Transverse colon (tissue), 3 donors: ENCODE results near the gene TNFRSF8.

Source experiments
- EP300 ChIP-seq: sonication (generic); formaldehyde crosslinking; IDR thresholded peaks from one replicate; pipeline ENCODE4 v1.6.1; 2017; ENCODE audit warnings: antibody characterized with exemption, low read depth
- POLR2A ChIP-seq: fragments of 450-650 bp; IDR thresholded peaks from one replicate; pipeline ENCODE4 v1.6.1; 2016; ENCODE audit warnings: antibody characterized with exemption, mild to moderate bottlenecking, moderate library complexity
- TF ChIP-seq, protein P1 (sequence below), 5 experiments: fragments of 200-600 bp in 3 of 5; fragments of 450-650 bp in 2 of 5; sonication (generic) in 3 of 5; IDR thresholded peaks; 1 replicate in 2 of 5; 2 replicates in 3 of 5; pipeline ENCODE4 v1.5.1; 2016 to 2017; ENCODE audit warnings: antibody characterized with exemption in 5 of 5, inconsistent platforms in 3 of 5, mild to moderate bottlenecking in 2 of 5, moderate library complexity in 1 of 5

- TF ChIP-seq, protein P1, sequence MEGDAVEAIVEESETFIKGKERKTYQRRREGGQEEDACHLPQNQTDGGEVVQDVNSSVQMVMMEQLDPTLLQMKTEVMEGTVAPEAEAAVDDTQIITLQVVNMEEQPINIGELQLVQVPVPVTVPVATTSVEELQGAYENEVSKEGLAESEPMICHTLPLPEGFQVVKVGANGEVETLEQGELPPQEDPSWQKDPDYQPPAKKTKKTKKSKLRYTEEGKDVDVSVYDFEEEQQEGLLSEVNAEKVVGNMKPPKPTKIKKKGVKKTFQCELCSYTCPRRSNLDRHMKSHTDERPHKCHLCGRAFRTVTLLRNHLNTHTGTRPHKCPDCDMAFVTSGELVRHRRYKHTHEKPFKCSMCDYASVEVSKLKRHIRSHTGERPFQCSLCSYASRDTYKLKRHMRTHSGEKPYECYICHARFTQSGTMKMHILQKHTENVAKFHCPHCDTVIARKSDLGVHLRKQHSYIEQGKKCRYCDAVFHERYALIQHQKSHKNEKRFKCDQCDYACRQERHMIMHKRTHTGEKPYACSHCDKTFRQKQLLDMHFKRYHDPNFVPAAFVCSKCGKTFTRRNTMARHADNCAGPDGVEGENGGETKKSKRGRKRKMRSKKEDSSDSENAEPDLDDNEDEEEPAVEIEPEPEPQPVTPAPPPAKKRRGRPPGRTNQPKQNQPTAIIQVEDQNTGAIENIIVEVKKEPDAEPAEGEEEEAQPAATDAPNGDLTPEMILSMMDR (IDR thresholded peaks at IDR 0.05) = no peak
- peak; percentile 25 for TF ChIP-seq POLR2A
- no peak for TF ChIP-seq EP300
These were observed 110.6 kb downstream of the TNFRSF8 start for GRCh38 chr1:12173631-12174121.
